ENCODE data around the gene LUC7L2.

The LUC7L2 gene

DNA sequence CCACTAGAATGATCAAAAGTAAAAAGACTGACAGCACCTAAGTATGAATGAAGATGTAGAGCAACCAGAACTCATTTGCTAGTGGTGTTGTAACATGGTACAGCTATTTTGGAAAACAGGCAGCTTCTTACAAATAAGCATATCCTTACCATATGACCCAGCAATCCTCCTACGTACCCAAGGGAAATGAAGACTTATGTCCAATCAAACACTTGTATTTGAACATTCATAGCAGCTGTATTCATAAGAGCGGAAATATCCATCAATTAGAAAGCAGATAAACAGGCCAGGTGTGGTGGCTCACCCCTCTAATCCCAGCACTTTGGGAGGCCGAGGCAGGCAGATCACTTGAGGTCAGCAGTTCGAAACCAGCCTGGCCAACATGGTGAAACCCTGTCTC is 70.7 kb downstream of the LUC7L2 start:
- Histone ChIP-seq H3K9ac (ENCODE audit: low read depth, low read length) (no peak overlapping the region), H3K27ac (ENCODE audit: low read length) (no peak overlapping the region), H3K4me3 (ENCODE audit: low read length) (no peak overlapping the region), H3K27me3 (ENCODE audit: insufficient read depth, low read length) (no peaks in the 10 kb centered on the region), H3K36me3 (ENCODE audit: insufficient read depth, low read depth, low read length) (no peaks in the 10 kb centered on the region), H3K9me3 (ENCODE audit: insufficient read depth, low read depth, low read length) (no peaks in the 10 kb centered on the region), H3K4me1 (ENCODE audit: insufficient read depth, low read length) (peaks cover 3% of the 10 kb centered on the region; the same call in 1 of the 2 replicates)

DNA sequence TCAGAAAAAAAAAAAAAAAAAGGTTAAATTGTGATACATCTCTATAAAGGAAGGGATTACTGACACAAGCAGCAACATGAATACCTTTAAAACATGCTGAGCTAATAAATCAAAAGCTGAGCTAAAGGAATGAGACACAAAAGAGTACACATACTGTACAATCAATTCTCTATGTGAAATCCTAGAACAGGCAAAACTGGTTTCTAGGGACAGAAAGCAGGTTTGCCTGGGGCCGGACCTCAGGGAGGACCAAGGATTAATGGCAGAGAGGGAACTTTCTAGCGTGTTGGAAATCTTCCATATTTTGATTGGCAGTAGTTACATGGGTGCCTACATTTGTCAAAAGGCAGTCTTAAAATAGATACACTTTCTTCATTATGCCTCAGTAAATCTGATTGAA is 71.3 kb downstream of the LUC7L2 start:
- Histone ChIP-seq H3K27ac (ENCODE audit: low read length) (no peak overlapping the region), H3K36me3 (ENCODE audit: insufficient read depth, low read depth, low read length) (no peaks in the 10 kb centered on the region), H3K27me3 (ENCODE audit: insufficient read depth, low read length) (no peaks in the 10 kb centered on the region), H3K4me1 (ENCODE audit: insufficient read depth, low read length) (peaks cover 3% of the 10 kb centered on the region; the same call in 1 of the 2 replicates), H3K4me3 (ENCODE audit: low read length) (no peak overlapping the region), H3K9me3 (ENCODE audit: insufficient read depth, low read depth, low read length) (no peaks in the 10 kb centered on the region), H3K9ac (ENCODE audit: low read depth, low read length) (no peak overlapping the region)

DNA sequence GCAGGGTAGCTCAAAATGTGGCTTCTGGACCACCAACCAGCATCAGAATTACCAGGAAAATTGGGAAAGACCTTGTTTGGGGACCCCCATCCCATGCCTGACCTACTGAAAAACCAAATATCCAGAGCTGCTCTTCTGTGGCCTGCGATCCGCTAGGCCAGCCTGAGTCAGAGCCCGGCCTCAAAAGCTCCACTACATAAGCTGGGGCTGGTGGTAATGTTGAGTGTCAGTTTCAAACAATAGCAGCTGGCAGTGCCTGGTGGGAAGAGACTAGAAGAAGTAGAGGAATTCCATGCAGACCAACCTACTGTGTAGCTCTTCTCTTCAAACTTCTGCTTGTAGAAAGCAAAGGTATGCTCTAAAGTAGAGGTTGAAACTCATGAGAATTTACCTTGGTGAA is 71.8 kb downstream of the LUC7L2 start:
- H3K36me3 ChIP-seq (ENCODE audit: insufficient read depth, low read depth, low read length): no peaks in the 10 kb centered on the region
- H3K27me3 ChIP-seq (ENCODE audit: insufficient read depth, low read length): no peaks in the 10 kb centered on the region
- H3K9ac ChIP-seq (ENCODE audit: low read depth, low read length): no peak overlapping the region
- H3K27ac ChIP-seq (ENCODE audit: low read length): no peak overlapping the region
- H3K9me3 ChIP-seq (ENCODE audit: insufficient read depth, low read depth, low read length): no peaks in the 10 kb centered on the region
- no peak overlapping the region for H3K4me3 ChIP-seq (ENCODE audit: low read length)
- H3K4me1 ChIP-seq (ENCODE audit: insufficient read depth, low read length): peaks cover 3% of the 10 kb centered on the region; the same call in 1 of the 2 replicates

- Histone ChIP-seq H3K27ac (ENCODE audit: low read length) (no peak overlapping the region), H3K9me3 (ENCODE audit: insufficient read depth, low read depth, low read length) (no peaks in the 10 kb centered on the region), H3K4me3 (ENCODE audit: low read length) (no peak overlapping the region), H3K27me3 (ENCODE audit: insufficient read depth, low read length) (no peaks in the 10 kb centered on the region), H3K36me3 (ENCODE audit: insufficient read depth, low read depth, low read length) (no peaks in the 10 kb centered on the region), H3K4me1 (ENCODE audit: insufficient read depth, low read length) (peaks cover 3% of the 10 kb centered on the region; the same call in 1 of the 2 replicates), H3K9ac (ENCODE audit: low read depth, low read length) (no peak overlapping the region)
Observed at GRCh38 chr7:139436806-139437205, 77.1 kb downstream of the LUC7L2 start.

DNA sequence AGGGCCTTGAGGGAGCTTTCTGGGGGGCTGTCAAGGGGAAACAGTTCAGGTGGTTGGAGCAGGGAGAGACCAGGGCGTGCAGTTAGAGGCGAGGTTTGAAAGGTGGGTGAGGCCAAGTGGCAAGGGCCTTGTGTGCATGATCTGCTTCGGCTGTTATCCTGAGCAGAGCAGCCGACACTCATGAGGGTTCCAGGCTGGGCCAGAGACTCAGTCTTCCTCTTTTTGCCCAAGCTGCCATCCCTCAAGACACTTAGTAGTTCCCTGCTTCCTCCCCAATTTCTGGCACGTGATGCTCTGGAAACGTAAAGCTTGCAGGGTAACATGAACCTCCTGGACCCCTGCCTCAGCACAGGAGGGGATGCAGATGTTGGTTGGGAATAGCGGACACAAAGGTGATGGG is 79.7 kb downstream of the LUC7L2 start:
- Histone ChIP-seq H3K27ac (ENCODE audit: low read length) (no peak overlapping the region), H3K4me1 (ENCODE audit: insufficient read depth, low read length) (peaks cover under 1% of the 10 kb centered on the region; the same call in 1 of the 2 replicates), H3K9ac (ENCODE audit: low read depth, low read length) (no peak overlapping the region), H3K36me3 (ENCODE audit: insufficient read depth, low read depth, low read length) (no peaks in the 10 kb centered on the region), H3K4me3 (ENCODE audit: low read length) (no peak overlapping the region), H3K9me3 (ENCODE audit: insufficient read depth, low read depth, low read length) (no peaks in the 10 kb centered on the region), H3K27me3 (ENCODE audit: insufficient read depth, low read length) (no peaks in the 10 kb centered on the region)

DNA sequence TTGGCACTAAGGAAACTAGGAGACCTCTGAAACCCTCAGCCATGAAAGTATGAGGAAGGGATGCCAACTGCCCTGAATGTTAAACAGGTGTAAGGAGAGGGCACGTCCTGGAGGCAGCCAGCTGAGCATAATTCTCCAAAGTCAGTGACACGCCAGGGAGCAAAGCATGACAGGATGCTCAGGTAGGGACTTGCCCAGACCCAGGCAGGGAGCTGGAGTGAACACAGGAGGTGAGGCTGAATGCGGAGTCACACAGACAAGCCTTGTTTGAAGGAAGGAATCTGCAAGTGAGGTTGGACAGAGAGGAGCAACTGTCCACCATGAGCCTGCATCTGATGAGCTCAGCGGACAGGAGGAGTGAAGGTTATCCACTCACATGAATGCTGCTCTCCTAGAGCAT is 82.3 kb downstream of the LUC7L2 start:
- no peak overlapping the region for H3K9ac ChIP-seq (ENCODE audit: low read depth, low read length)
- no peak overlapping the region for H3K4me3 ChIP-seq (ENCODE audit: low read length)
- H3K4me1 ChIP-seq (ENCODE audit: insufficient read depth, low read length): no peaks in the 10 kb centered on the region
- no peaks in the 10 kb centered on the region for H3K36me3 ChIP-seq (ENCODE audit: insufficient read depth, low read depth, low read length)
- no peaks in the 10 kb centered on the region for H3K27me3 ChIP-seq (ENCODE audit: insufficient read depth, low read length)
- no peaks in the 10 kb centered on the region for H3K9me3 ChIP-seq (ENCODE audit: insufficient read depth, low read depth, low read length)
- H3K27ac ChIP-seq (ENCODE audit: low read length): no peak overlapping the region

GRCh38 chr7:139446051-139446890 is 86.6 kb downstream of the LUC7L2 start:
- Histone ChIP-seq H3K36me3 (ENCODE audit: insufficient read depth, low read depth, low read length) (no peaks in the 10 kb centered on the region), H3K4me1 (ENCODE audit: insufficient read depth, low read length) (no peaks in the 10 kb centered on the region), H3K9me3 (ENCODE audit: insufficient read depth, low read depth, low read length) (no peaks in the 10 kb centered on the region), H3K9ac (ENCODE audit: low read depth, low read length) (no peak overlapping the region), H3K27ac (ENCODE audit: low read length) (no peak overlapping the region), H3K4me3 (ENCODE audit: low read length) (no peak overlapping the region), H3K27me3 (ENCODE audit: insufficient read depth, low read length) (no peaks in the 10 kb centered on the region)

GRCh38 chr7:139450851-139451250 is 91.2 kb downstream of the LUC7L2 start:
- Histone ChIP-seq H3K27me3 (ENCODE audit: insufficient read depth, low read length) (no peaks in the 10 kb centered on the region), H3K4me1 (ENCODE audit: insufficient read depth, low read length) (peaks cover 7% of the 10 kb centered on the region; the same call in 1 of the 2 replicates), H3K9ac (ENCODE audit: low read depth, low read length) (no peak overlapping the region), H3K36me3 (ENCODE audit: insufficient read depth, low read depth, low read length) (no peaks in the 10 kb centered on the region), H3K4me3 (ENCODE audit: low read length) (no peak overlapping the region), H3K9me3 (ENCODE audit: insufficient read depth, low read depth, low read length) (no peaks in the 10 kb centered on the region), H3K27ac (ENCODE audit: low read length) (no peak overlapping the region)

DNA sequence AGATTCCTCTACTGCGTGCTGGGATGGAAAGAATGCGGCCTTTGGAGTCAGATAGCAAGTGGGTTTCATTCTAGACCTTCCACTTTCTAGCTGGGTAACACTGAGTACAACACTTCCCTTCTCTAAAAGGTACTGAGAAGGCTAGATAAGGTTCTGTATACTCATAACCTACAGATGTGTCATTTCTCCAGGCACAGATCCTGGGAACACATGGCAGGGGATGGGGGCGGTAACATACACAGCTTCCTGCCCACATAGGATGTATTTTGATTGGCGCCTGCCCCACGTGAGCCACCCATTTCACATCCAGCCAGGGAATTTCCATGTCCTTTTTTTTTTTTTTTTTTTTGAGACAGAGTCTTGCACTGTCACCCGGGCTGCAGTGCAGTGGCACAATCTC is 91.9 kb downstream of the LUC7L2 start:
- Histone ChIP-seq H3K4me1 (ENCODE audit: insufficient read depth, low read length) (peaks cover 7% of the 10 kb centered on the region; the same call in 1 of the 2 replicates), H3K36me3 (ENCODE audit: insufficient read depth, low read depth, low read length) (no peaks in the 10 kb centered on the region), H3K27ac (ENCODE audit: low read length) (no peak overlapping the region), H3K4me3 (ENCODE audit: low read length) (no peak overlapping the region), H3K9me3 (ENCODE audit: insufficient read depth, low read depth, low read length) (no peaks in the 10 kb centered on the region), H3K9ac (ENCODE audit: low read depth, low read length) (no peak overlapping the region), H3K27me3 (ENCODE audit: insufficient read depth, low read length) (no peaks in the 10 kb centered on the region)

- no peak overlapping the region for H3K4me3 ChIP-seq (ENCODE audit: low read length)
- H3K4me1 ChIP-seq (ENCODE audit: insufficient read depth, low read length): peaks cover 7% of the 10 kb centered on the region; the same call in 1 of the 2 replicates
- H3K27ac ChIP-seq (ENCODE audit: low read length): no peak overlapping the region
- no peaks in the 10 kb centered on the region for H3K27me3 ChIP-seq (ENCODE audit: insufficient read depth, low read length)
- H3K9me3 ChIP-seq (ENCODE audit: insufficient read depth, low read depth, low read length): no peaks in the 10 kb centered on the region
- no peaks in the 10 kb centered on the region for H3K36me3 ChIP-seq (ENCODE audit: insufficient read depth, low read depth, low read length)
- no peak overlapping the region; the same call in 1 of the 2 replicates for H3K9ac ChIP-seq (ENCODE audit: low read depth, low read length)
Observed at GRCh38 chr7:139452958-139453672, 93.4 kb downstream of the LUC7L2 start.

GRCh38 chr7:139453673-139454321 is 94.1 kb downstream of the LUC7L2 start:
- Histone ChIP-seq H3K36me3 (ENCODE audit: insufficient read depth, low read depth, low read length) (no peaks in the 10 kb centered on the region), H3K4me3 (ENCODE audit: low read length) (no peak overlapping the region)

More at GRCh38 chr7:139453673-139454321, 94.1 kb downstream of the LUC7L2 start:
- no peaks in the 10 kb centered on the region for H3K9me3 ChIP-seq (ENCODE audit: insufficient read depth, low read depth, low read length)
- no peak overlapping the region for H3K9ac ChIP-seq (ENCODE audit: low read depth, low read length)
- H3K27me3 ChIP-seq (ENCODE audit: insufficient read depth, low read length): no peaks in the 10 kb centered on the region
- H3K4me1 ChIP-seq (ENCODE audit: insufficient read depth, low read length): peaks cover 7% of the 10 kb centered on the region; the same call in 1 of the 2 replicates
- no peak overlapping the region for H3K27ac ChIP-seq (ENCODE audit: low read length)

All from iPS-20b (cell line).